B cell (primary cell): ENCODE measurements around the gene DAPP1. TPM values are rescaled to one million over a fixed set of nuclear protein-coding genes. Genes with fewer than 3 reads are reported as not detected.
A peak's percentile ranks its signal among the peaks of the same experiment; 100 is the strongest.

Experiments used
- ATAC-seq: fragments of 200-7000 bp; cut with Tn5 transposase; one replicate; pipeline ENCODE4 v1.10.0; 2021; ENCODE audit warnings: low read depth, mild to moderate bottlenecking, moderate number of reproducible peaks, moderate library complexity
- CTCF ChIA-PET: fragments of 350-600 bp; sonication (Branson Sonifier 250); formaldehyde crosslinking; loops from one replicate; lab custom pipeline; 2021; ENCODE audit warnings: antibody characterized with exemption, inconsistent platforms; lab: Charles Lee
- POLR2A ChIA-PET: fragments of 350-600 bp; sonication (Branson Sonifier 250); formaldehyde crosslinking; loops from one replicate; lab custom pipeline; 2021; ENCODE audit warnings: antibody characterized with exemption; lab: Charles Lee
- DNase-seq: peaks from one replicate; pipeline ENCODE4 v3.0.0; 2013
- H2AFZ ChIP-seq: 2 replicates; pipeline ENCODE4 v1.6.1; 2012; ENCODE audit warnings: mild to moderate bottlenecking, low read depth, low read length; ENCODE audit not compliant: insufficient read depth, poor library complexity, severe bottlenecking
- H3K27ac ChIP-seq, 2 donors: 1 replicate in 1 of 2; 2 replicates in 1 of 2; pipeline ENCODE4 v1.5.1; 2012 to 2013; ENCODE audit warnings: low read length in 2 of 2, mild to moderate bottlenecking in 2 of 2, moderate library complexity in 1 of 2
- H3K27me3 ChIP-seq, 4 experiments: fragments of 200-600 bp in 1 of 4; sonication (generic) in 1 of 4; replicated peaks in 1 of 4; 1 replicate in 2 of 4; 2 replicates in 2 of 4; pipeline versions ENCODE4 v1.6.1 to v1.7.0; 2013 to 2016; ENCODE audit warnings: low read length in 3 of 4, mild to moderate bottlenecking in 2 of 4, mixed read lengths in 1 of 4, moderate library complexity in 1 of 4; ENCODE audit not compliant: insufficient read depth in 4 of 4, control insufficient read depth in 3 of 4; ENCODE audit errors: control extremely low read depth in 1 of 4
- H3K36me3 ChIP-seq, 2 experiments: replicated peaks in 1 of 2; 1 replicate in 1 of 2; 2 replicates in 1 of 2; pipeline versions ENCODE4 v1.6.1 to v1.7.1; 2013; ENCODE audit warnings: low read length in 1 of 2; ENCODE audit not compliant: insufficient read depth in 2 of 2, control insufficient read depth in 1 of 2; ENCODE audit errors: control extremely low read depth in 1 of 2, extremely low read depth in 1 of 2
- H3K4me1 ChIP-seq, 2 donors: fragments of 200-600 bp in 1 of 2; sonication (generic) in 1 of 2; 1 replicate in 1 of 2; 2 replicates in 1 of 2; pipeline versions ENCODE4 v1.5.1 to v1.6.1; 2013 to 2017; ENCODE audit warnings: low read length in 2 of 2; ENCODE audit not compliant: control insufficient read depth in 2 of 2, insufficient read depth in 2 of 2
- H3K4me2 ChIP-seq: replicated peaks from 2 replicates; pipeline ENCODE3; 2012; ENCODE audit warnings: mild to moderate bottlenecking, low read depth, low read length; ENCODE audit not compliant: poor library complexity, severe bottlenecking
- H3K4me3 ChIP-seq, 5 experiments: fragments of 200-600 bp in 1 of 5; sonication (generic) in 1 of 5; 1 replicate in 3 of 5; 2 replicates in 2 of 5; pipeline versions ENCODE4 v1.5.1 to v1.7.0; 2011 to 2016; ENCODE audit warnings: low read length in 4 of 5, mild to moderate bottlenecking in 4 of 5, low read depth in 2 of 5, control low read depth in 1 of 5, moderate library complexity in 1 of 5; ENCODE audit not compliant: insufficient read depth in 1 of 5; ENCODE audit errors: control extremely low read depth in 1 of 5, extremely low read depth in 1 of 5
- H3K79me2 ChIP-seq: fragments of 200-600 bp; sonication (generic); one replicate; pipeline ENCODE4 v1.6.0; 2016; ENCODE audit warnings: low read length; ENCODE audit not compliant: control insufficient read depth, insufficient read depth
- H3K9ac ChIP-seq: fragments of 200-600 bp; sonication (generic); 2 replicates; pipeline ENCODE4 v1.6.1; 2017; ENCODE audit warnings: mild to moderate bottlenecking, low read length, moderate library complexity
- H3K9me3 ChIP-seq, 3 donors: one replicate each; pipeline versions ENCODE4 v1.6.1 to v1.7.1; 2013; ENCODE audit warnings: low read length in 2 of 3; ENCODE audit not compliant: control insufficient read depth in 2 of 3, insufficient read depth in 1 of 3; ENCODE audit errors: control extremely low read depth in 1 of 3
- H4K20me1 ChIP-seq: 2 replicates; pipeline ENCODE4 v1.6.0; 2012; ENCODE audit warnings: mild to moderate bottlenecking, low read length; ENCODE audit not compliant: insufficient read depth, control insufficient read depth, poor library complexity, severe bottlenecking
- H3K27ac Mint-ChIP-seq: one replicate; pipeline ENCODE4 v1.8.0; 2021; ENCODE audit warnings: mixed read lengths
- H3K27me3 Mint-ChIP-seq: one replicate; pipeline ENCODE4 v1.8.0; 2021; ENCODE audit warnings: mixed read lengths
- H3K4me1 Mint-ChIP-seq: one replicate; pipeline ENCODE4 v1.8.0; 2021; ENCODE audit warnings: mixed read lengths
- H3K4me3 Mint-ChIP-seq: one replicate; pipeline ENCODE4 v1.8.0; 2021; ENCODE audit warnings: mixed read lengths
- H3K9me3 Mint-ChIP-seq: one replicate; pipeline ENCODE4 v1.8.0; 2022; ENCODE audit warnings: mixed read lengths; ENCODE audit not compliant: insufficient read depth
- EZH2 ChIP-seq: IDR thresholded peaks from 2 replicates; pipeline ENCODE4 v1.6.1; 2012; ENCODE audit warnings: borderline replicate concordance, low read depth, mild to moderate bottlenecking, moderate library complexity, low read length; ENCODE audit not compliant: insufficient read depth, poor library complexity, severe bottlenecking
- WGBS: methylation state at CpG from one replicate; pipeline ENCODE4 v1.1.5; 2013; ENCODE audit warnings: missing lambda C conversion rate; ENCODE audit not compliant: insufficient coverage; 5-methylcytosine and 5-hydroxymethylcytosine counted together
- intact Hi-C: fragments of 100-400 bp; cut with micrococcal nuclease; formaldehyde crosslinking; loops from one replicate; pipeline ENCODE4 v1.10.0; 2022
- polyA plus RNA-seq: library from polyadenylated mRNA; depleted of rRNA; stranded (reverse); fragments of >200 nt; gene quantifications from 2 replicates; pipeline ENCODE4 v1.2.3, GENCODE V29; 2012
- total RNA-seq, 2 donors: library from RNA; stranded (reverse); fragments of 120-200 nt in 1 of 2; gene quantifications; 1 replicate in 1 of 2; 2 replicates in 1 of 2; pipeline versions ENCODE4 v1.2.3 to v1.2.4, GENCODE V29; 2013 to 2022
- TF ChIP-seq, protein P1 (sequence below): fragments of 200-600 bp; IDR thresholded peaks from one replicate; pipeline ENCODE4 v1.8.0; 2022; ENCODE audit warnings: antibody characterized with exemption, mild to moderate bottlenecking

DAPP1 gene
- total and polyA plus RNA-seq, 2 donors (not counting 1 experiment from before 2014, with no cell fraction given) = 82.5 to 166 TPM

- Histone ChIP-seq H3K27me3 (peaks cover 0 to 7% (median 2%) of the 10 kb centered on the region in 4 experiments), H3K9me3 (no peaks in the 10 kb centered on the region), H3K4me1 (peaks cover 0 to 20% of the 10 kb centered on the region in 2 donors), H2AFZ (no peak overlapping the region), H3K4me3 (no peak overlapping the region), H3K79me2 (peaks cover 14% of the 10 kb centered on the region), H3K27ac (no peak overlapping the region), H3K4me2 (no peak overlapping the region), H4K20me1 (no peaks in the 10 kb centered on the region), H3K9ac (no peak overlapping the region), H3K36me3 (no peaks in the 10 kb centered on the region)
- intact Hi-C loops = loop anchor here (1.0 kb wide), 1 partner anchor 246 kb away; no protein-coding TSS in a partner anchor
- ChIA-PET POLR2A (interaction anchor here (0.9 to 1.7 kb wide), 3 partner anchors 10 to 244 kb away, joined by 3 to 4 read pairs (median 3); partner anchors contain the start of gene LAMTOR3), CTCF (interaction anchor here (0.5 to 6.0 kb wide), 37 partner anchors 8 to 1665 kb away, joined by 3 to 44 read pairs (median 6); partner anchors contain the start of genes DAPP1, DNAJB14, EIF4E and H2AZ1)
- peaks cover 23% of the 10 kb centered on the region for H3K4me1 Mint-ChIP-seq
- no peak for DNase-seq
- WGBS = 100% methylated on average over 1 of the region's 4 CpGs
- H3K27me3 Mint-ChIP-seq = peaks cover 15% of the 10 kb centered on the region
- H3K4me3 Mint-ChIP-seq = no peak overlapping the region
- no peaks in the 10 kb centered on the region for H3K9me3 Mint-ChIP-seq
- H3K27ac Mint-ChIP-seq = no peak overlapping the region
- TF ChIP-seq, protein P1, sequence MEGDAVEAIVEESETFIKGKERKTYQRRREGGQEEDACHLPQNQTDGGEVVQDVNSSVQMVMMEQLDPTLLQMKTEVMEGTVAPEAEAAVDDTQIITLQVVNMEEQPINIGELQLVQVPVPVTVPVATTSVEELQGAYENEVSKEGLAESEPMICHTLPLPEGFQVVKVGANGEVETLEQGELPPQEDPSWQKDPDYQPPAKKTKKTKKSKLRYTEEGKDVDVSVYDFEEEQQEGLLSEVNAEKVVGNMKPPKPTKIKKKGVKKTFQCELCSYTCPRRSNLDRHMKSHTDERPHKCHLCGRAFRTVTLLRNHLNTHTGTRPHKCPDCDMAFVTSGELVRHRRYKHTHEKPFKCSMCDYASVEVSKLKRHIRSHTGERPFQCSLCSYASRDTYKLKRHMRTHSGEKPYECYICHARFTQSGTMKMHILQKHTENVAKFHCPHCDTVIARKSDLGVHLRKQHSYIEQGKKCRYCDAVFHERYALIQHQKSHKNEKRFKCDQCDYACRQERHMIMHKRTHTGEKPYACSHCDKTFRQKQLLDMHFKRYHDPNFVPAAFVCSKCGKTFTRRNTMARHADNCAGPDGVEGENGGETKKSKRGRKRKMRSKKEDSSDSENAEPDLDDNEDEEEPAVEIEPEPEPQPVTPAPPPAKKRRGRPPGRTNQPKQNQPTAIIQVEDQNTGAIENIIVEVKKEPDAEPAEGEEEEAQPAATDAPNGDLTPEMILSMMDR = no peak
- no peak for TF ChIP-seq EZH2
- no peak for ATAC-seq
Measured at GRCh38 chr4:99807666-99808065, 9.0 kb upstream of the DAPP1 start.

DNA sequence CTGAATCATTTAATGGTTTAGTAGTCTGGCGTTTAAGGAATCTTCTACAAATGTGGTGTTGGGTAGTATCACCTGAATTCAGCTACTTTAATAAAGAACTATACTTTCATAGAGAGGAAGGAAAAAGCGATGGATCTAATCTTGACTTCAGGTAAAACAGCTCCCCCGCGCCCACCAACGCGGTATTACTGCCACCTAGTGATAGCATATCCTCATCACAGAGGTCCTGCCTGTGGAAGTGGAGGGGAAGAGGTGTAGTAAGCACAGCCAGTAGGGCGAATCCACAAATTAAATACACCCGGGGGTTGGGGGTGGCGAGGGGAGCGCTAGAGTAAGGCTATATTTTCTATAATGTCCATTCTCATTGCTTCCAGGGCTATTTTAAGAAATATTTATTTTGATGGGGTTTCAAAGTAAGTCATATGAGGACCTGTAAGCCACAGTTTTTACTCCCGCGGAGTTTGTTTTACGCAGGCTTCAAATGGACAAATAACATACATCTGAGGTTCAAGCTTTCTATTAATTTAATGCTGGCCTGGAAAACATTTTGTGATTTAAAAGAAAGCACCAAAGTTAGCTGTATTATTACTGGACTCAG lies 8.3 kb upstream of the DAPP1 start:
- H2AFZ ChIP-seq = peak overlapping the region; percentile 23
- DNase-seq = peak; percentile 80
- peaks cover 25% of the 10 kb centered on the region for H3K4me1 Mint-ChIP-seq
- no peak overlapping the region for H3K4me3 ChIP-seq
- peaks cover 0 to 2% (median 0%) of the 10 kb centered on the region in 4 experiments for H3K27me3 ChIP-seq
- no peak overlapping the region for H3K9ac ChIP-seq
- TF ChIP-seq, protein P1 = peak; percentile 83
- TF ChIP-seq EZH2 = no peak
- POLR2A ChIA-PET = interaction anchor here (0.9 to 1.7 kb wide), 3 partner anchors 9 to 245 kb away, joined by 3 to 4 read pairs (median 3); partner anchors contain the start of gene LAMTOR3
- no peak overlapping the region for H3K27ac ChIP-seq
- peaks cover 14% of the 10 kb centered on the region for H3K79me2 ChIP-seq
- peaks cover 11% of the 10 kb centered on the region for H3K27me3 Mint-ChIP-seq
- no peaks in the 10 kb centered on the region for H3K9me3 ChIP-seq
- no peak overlapping the region for H3K4me3 Mint-ChIP-seq
- peaks cover 0 to 20% of the 10 kb centered on the region in 2 donors for H3K4me1 ChIP-seq
- H4K20me1 ChIP-seq = no peaks in the 10 kb centered on the region
- intact Hi-C loops = loop anchor here (1.0 kb wide), 1 partner anchor 247 kb away; no protein-coding TSS in a partner anchor
- WGBS = no CpG with 5 or more reads among the region's 13 CpGs
- ATAC-seq = peak; percentile 96
- H3K36me3 ChIP-seq = no peaks in the 10 kb centered on the region
- no peaks in the 10 kb centered on the region for H3K9me3 Mint-ChIP-seq
- CTCF ChIA-PET = interaction anchor here (0.5 to 6.0 kb wide), 40 partner anchors 9 to 1665 kb away, joined by 3 to 44 read pairs (median 6); partner anchors contain the start of genes DAPP1, DNAJB14, EIF4E and H2AZ1
- H3K4me2 ChIP-seq = no peak overlapping the region
- H3K27ac Mint-ChIP-seq = no peak overlapping the region
